HepG2 (cell line): Measurements from ENCODE around the gene LSMEM2. TPM values are rescaled to one million over a fixed set of nuclear protein-coding genes. Genes with fewer than 3 reads are reported as not detected.

ENCODE experiments used
- CHD4 ChIP-seq: fragments of 200-600 bp; sonication (generic); IDR thresholded peaks from 2 replicates; pipeline ENCODE4 v1.7.0; 2017; ENCODE audit warnings: mild to moderate bottlenecking, low read length, borderline replicate concordance
- CSRNP1 ChIP-seq: sonication (generic); formaldehyde crosslinking; IDR thresholded peaks from 2 replicates; pipeline ENCODE4 v1.8.1; 2023; ENCODE audit warnings: mild to moderate bottlenecking, missing genetic modification reagents
- GTF3A ChIP-seq: sonication (generic); formaldehyde crosslinking; conservative IDR thresholded peaks from 2 replicates; pipeline ENCODE4 v1.4.0; 2020; ENCODE audit warnings: mild to moderate bottlenecking, missing genetic modification reagents
- JUNB ChIP-seq: sonication (generic); formaldehyde crosslinking; IDR thresholded peaks from 2 replicates; pipeline ENCODE4 v1.8.0; 2022; ENCODE audit warnings: missing genetic modification reagents, mild to moderate bottlenecking, borderline replicate concordance
- NONO ChIP-seq, 2 experiments: fragments of 450-650 bp in 1 of 2; sonication (generic) in 1 of 2; formaldehyde crosslinking in 1 of 2; IDR thresholded peaks in 1 of 2; conservative IDR thresholded peaks in 1 of 2; 2 replicates each; pipeline versions ENCODE4 v1.6.1 to v1.8.0; 2017 to 2022; ENCODE audit warnings: mild to moderate bottlenecking in 1 of 2, missing genetic modification reagents in 1 of 2, moderate library complexity in 1 of 2
- NR2F1 ChIP-seq, 2 experiments: fragments of 450-650 bp in 1 of 2; formaldehyde crosslinking in 1 of 2; IDR thresholded peaks; 2 replicates each; pipeline versions ENCODE4 v1.5.0 to v1.6.1; 2016 to 2020; ENCODE audit warnings: mild to moderate bottlenecking in 1 of 2, missing compliant biosample characterization in 1 of 2, missing genetic modification reagents in 1 of 2, moderate library complexity in 1 of 2
- POLR2AphosphoS2 ChIP-seq: IDR thresholded peaks from 2 replicates; pipeline ENCODE4 v1.6.1; 2011; ENCODE audit warnings: low read depth, low read length, improper control_type of control experiment
- RAD51 ChIP-seq: fragments of 450-650 bp; IDR thresholded peaks from 2 replicates; pipeline ENCODE4 v1.6.1; 2016; ENCODE audit warnings: borderline replicate concordance
- RBM22 ChIP-seq: fragments of 200-400 bp; formaldehyde crosslinking; optimal IDR thresholded peaks from 2 replicates; pipeline ENCODE3; 2017; ENCODE audit warnings: mild to moderate bottlenecking, low read length, moderate library complexity
- SIN3B ChIP-seq: fragments of 150-350 bp; IDR thresholded peaks from 2 replicates; pipeline ENCODE4 v1.6.1; 2014; ENCODE audit warnings: low read length
- SKIL ChIP-seq: sonication (generic); formaldehyde crosslinking; IDR thresholded peaks from 2 replicates; pipeline ENCODE4 v1.8.0; 2022; ENCODE audit warnings: missing genetic modification reagents, mild to moderate bottlenecking, moderate library complexity, borderline replicate concordance
- SMAD1 ChIP-seq: sonication (generic); formaldehyde crosslinking; IDR thresholded peaks from 2 replicates; pipeline ENCODE4 v1.4.0; 2020; ENCODE audit warnings: missing genetic modification reagents, low read depth, mild to moderate bottlenecking, borderline replicate concordance
- U2AF1 ChIP-seq: fragments of 200-400 bp; formaldehyde crosslinking; optimal IDR thresholded peaks from 2 replicates; pipeline ENCODE3; 2017; ENCODE audit warnings: mild to moderate bottlenecking, low read depth, low read length
- ZFP36 ChIP-seq: fragments of 150-350 bp; IDR thresholded peaks from 2 replicates; pipeline ENCODE4 v1.6.1; 2018; ENCODE audit warnings: borderline replicate concordance, low read length, low read depth; ENCODE audit not compliant: partially characterized antibody
- ZKSCAN8 ChIP-seq: IDR thresholded peaks from 2 replicates; pipeline ENCODE4 v1.6.1; 2016; ENCODE audit warnings: borderline replicate concordance, missing genetic modification reagents, missing compliant biosample characterization
- ZNF136 ChIP-seq: sonication (generic); formaldehyde crosslinking; IDR thresholded peaks from 2 replicates; pipeline ENCODE4 v1.8.1; 2022; ENCODE audit warnings: low read depth, mild to moderate bottlenecking, moderate library complexity, missing genetic modification reagents
- ZNF235 ChIP-seq: sonication (generic); formaldehyde crosslinking; IDR thresholded peaks from 2 replicates; pipeline ENCODE4 v1.8.1; 2023; ENCODE audit warnings: mild to moderate bottlenecking, missing genetic modification reagents, borderline replicate concordance
- ZNF383 ChIP-seq: sonication (generic); formaldehyde crosslinking; IDR thresholded peaks from 2 replicates; pipeline ENCODE4 v1.4.0; 2020; ENCODE audit warnings: missing genetic modification reagents, mild to moderate bottlenecking, borderline replicate concordance
- ZNF562 ChIP-seq: sonication (generic); formaldehyde crosslinking; IDR thresholded peaks from 2 replicates; pipeline ENCODE4 v1.8.0; 2022; ENCODE audit warnings: missing genetic modification reagents, borderline replicate concordance
- ZSCAN29 ChIP-seq: sonication (generic); formaldehyde crosslinking; conservative IDR thresholded peaks from 2 replicates; pipeline ENCODE4 v1.4.0; 2020; ENCODE audit warnings: mild to moderate bottlenecking, missing genetic modification reagents
- ZZZ3 ChIP-seq: sonication (generic); formaldehyde crosslinking; IDR thresholded peaks from 2 replicates; pipeline ENCODE4 v1.4.0; 2020; ENCODE audit warnings: missing genetic modification reagents, mild to moderate bottlenecking, borderline replicate concordance
- polyA plus RNA-seq, 8 experiments: library from polyadenylated mRNA; depleted of rRNA in 3 of 8; stranded (reverse) in 7 of 8; unstranded in 1 of 8; fragments of >200 nt; fragmentation: Illumina TruSeq in 4 of 8; extraction: Trizol in 4 of 8; gene quantifications; 2 replicates each; pipeline versions ENCODE4 v1.2.1 to v1.2.3, GENCODE V29; 2011 to 2016; ENCODE audit warnings: low read depth in 4 of 8, missing spikeins in 1 of 8, mixed read lengths in 1 of 8; ENCODE audit not compliant: insufficient read depth in 1 of 8
- total RNA-seq, 5 experiments: library from RNA; depleted of rRNA; stranded (reverse); fragments of >200 nt; fragmentation: Illumina TruSeq; extraction: Trizol; gene quantifications; 2 replicates each; pipeline ENCODE4 v1.2.3, GENCODE V29; 2016; ENCODE audit warnings: low read depth in 1 of 5
- TF ChIP-seq, protein P1 (sequence below): IDR thresholded peaks from 2 replicates; pipeline ENCODE4 v1.6.1; 2016
- TF ChIP-seq, protein P2 (sequence below): sonication (generic); formaldehyde crosslinking; IDR thresholded peaks from 2 replicates; pipeline ENCODE4 v1.8.1; 2022; ENCODE audit warnings: mild to moderate bottlenecking, missing genetic modification reagents

Gene LSMEM2
- total and polyA plus RNA-seq, 2 of the 13 experiments (the other 11 are each of a cell fraction or from before 2014, with no cell fraction given), result 0.07 to 0.41 TPM

DNA sequence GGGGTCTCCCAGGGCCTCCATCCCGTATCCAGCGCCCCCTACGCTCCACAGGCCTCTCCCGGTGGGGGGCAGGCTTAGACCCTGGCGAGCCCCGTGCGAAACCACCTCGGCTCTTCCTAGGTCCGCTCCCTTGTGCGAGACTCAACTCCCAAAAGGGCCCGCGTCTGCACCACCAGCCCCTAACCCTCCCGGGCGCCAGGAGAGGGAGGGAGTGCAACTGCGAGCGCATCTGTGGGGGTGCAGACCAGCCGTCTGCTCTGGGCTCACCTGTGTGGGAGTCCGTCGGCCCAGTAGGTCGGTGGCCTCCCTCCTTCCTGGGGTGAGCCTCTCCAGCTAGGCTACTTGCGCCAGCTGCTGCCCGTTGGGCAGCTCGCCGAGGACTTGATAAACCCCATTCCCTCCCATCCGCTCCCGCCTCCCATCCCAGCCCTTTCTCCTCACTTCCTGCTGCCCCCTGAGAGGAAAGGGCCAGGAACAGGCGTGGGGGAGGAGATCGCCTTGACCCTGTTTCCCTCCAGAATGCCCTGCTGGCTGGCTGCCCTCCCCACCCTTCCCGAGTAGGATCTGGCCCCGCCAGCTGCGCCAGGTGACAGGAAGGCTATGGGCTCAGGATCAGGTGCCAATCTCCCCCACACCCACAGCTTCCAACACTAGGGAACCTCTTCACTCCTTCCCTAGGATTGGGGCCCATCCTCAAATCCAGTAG lies 43.7 kb downstream of the LSMEM2 start, which contains the start of gene HYAL2 (continued):
- no peak for TF ChIP-seq POLR2AphosphoS2
- TF ChIP-seq, protein P1, sequence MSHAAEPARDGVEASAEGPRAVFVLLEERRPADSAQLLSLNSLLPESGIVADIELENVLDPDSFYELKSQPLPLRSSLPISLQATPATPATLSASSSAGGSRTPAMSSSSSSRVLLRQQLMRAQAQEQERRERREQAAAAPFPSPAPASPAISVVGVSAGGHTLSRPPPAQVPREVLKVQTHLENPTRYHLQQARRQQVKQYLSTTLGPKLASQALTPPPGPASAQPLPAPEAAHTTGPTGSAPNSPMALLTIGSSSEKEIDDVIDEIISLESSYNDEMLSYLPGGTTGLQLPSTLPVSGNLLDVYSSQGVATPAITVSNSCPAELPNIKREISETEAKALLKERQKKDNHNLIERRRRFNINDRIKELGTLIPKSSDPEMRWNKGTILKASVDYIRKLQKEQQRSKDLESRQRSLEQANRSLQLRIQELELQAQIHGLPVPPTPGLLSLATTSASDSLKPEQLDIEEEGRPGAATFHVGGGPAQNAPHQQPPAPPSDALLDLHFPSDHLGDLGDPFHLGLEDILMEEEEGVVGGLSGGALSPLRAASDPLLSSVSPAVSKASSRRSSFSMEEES (CRISPR knock-in tag), result no peak
- TF ChIP-seq RBM22, result peak; percentile 59
- no peak for TF ChIP-seq ZFP36
- TF ChIP-seq ZSCAN29 (CRISPR knock-in tag), result 0 out of 2 replicates have a peak, but pooled peaks have one; percentile 38
- TF ChIP-seq SKIL (CRISPR knock-in tag), result no peak
- no peak for TF ChIP-seq ZNF136 (CRISPR knock-in tag)
- no peak for TF ChIP-seq SIN3B
- TF ChIP-seq, protein P2, sequence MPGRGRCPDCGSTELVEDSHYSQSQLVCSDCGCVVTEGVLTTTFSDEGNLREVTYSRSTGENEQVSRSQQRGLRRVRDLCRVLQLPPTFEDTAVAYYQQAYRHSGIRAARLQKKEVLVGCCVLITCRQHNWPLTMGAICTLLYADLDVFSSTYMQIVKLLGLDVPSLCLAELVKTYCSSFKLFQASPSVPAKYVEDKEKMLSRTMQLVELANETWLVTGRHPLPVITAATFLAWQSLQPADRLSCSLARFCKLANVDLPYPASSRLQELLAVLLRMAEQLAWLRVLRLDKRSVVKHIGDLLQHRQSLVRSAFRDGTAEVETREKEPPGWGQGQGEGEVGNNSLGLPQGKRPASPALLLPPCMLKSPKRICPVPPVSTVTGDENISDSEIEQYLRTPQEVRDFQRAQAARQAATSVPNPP (CRISPR knock-in tag), result no peak
- TF ChIP-seq JUNB (CRISPR knock-in tag), result no peak
- TF ChIP-seq CSRNP1 (CRISPR knock-in tag), result 0 out of 2 replicates have a peak, but pooled peaks have one; percentile 47
- 0 out of 2 replicates have a peak, but pooled peaks have one; percentile 77 for TF ChIP-seq ZNF383 (CRISPR knock-in tag)
- 0 out of 2 replicates have a peak, but pooled peaks have one; percentile 34 for TF ChIP-seq ZZZ3
- no peak for TF ChIP-seq NR2F1 (CRISPR knock-in tag; IDR thresholded peaks at IDR 0.05)
- TF ChIP-seq SMAD1 (CRISPR knock-in tag), result no peak
- TF ChIP-seq U2AF1, result no peak
- TF ChIP-seq ZNF562 (CRISPR knock-in tag), result no peak
- no peak for TF ChIP-seq NONO (IDR thresholded peaks at IDR 0.05)
- TF ChIP-seq NONO (CRISPR knock-in tag; conservative IDR thresholded peaks at IDR 0.05), result 0 out of 2 replicates have a peak, but pooled peaks have one; percentile 32
- TF ChIP-seq ZKSCAN8 (CRISPR knock-in tag), result no peak
- TF ChIP-seq CHD4, result no peak
- no peak for TF ChIP-seq RAD51
- TF ChIP-seq GTF3A (CRISPR knock-in tag), result peak; percentile 48; the same call in 1 of the 2 replicates
- TF ChIP-seq ZNF235 (CRISPR knock-in tag), result no peak
